H1 (cell line): Measurements from ENCODE around the gene ATOH8. TPM values are rescaled to one million over a fixed set of nuclear protein-coding genes. Genes with fewer than 3 reads are reported as not detected.

Source experiments
- CTCF ChIA-PET: fragments of 300-600 bp; sonication (Branson Sonifier 250); formaldehyde crosslinking; loops from one replicate; lab custom pipeline; 2021; ENCODE audit not compliant: partially characterized antibody; lab: Charles Lee
- POLR2A ChIA-PET: fragments of 300-600 bp; sonication (Branson Sonifier 250); formaldehyde crosslinking; loops from one replicate; lab custom pipeline; 2021; ENCODE audit warnings: inconsistent platforms; ENCODE audit not compliant: partially characterized antibody; lab: Charles Lee
- DNase-seq, 2 experiments: peaks; one replicate each; pipeline versions ENCODE4 v3.0.0 to v3.0.0-alpha.2; 2010 to 2022; ENCODE audit warnings: low spot score in 2 of 2, low read depth in 1 of 2, mixed read lengths in 1 of 2
- FAIRE-seq: peaks from 2 replicates; lab custom pipeline; 2011; peaks lifted over from hg19 to GRCh38; lab: Jason Lieb, UNC
- H2AFZ ChIP-seq: 2 replicates; pipeline ENCODE4 v1.8.1; 2012; ENCODE audit warnings: low read length, inconsistent platforms
- H2AK5ac ChIP-seq: 2 replicates; pipeline ENCODE4 v1.6.1; 2013; ENCODE audit warnings: low read depth, low read length
- H2BK120ac ChIP-seq: replicated peaks from 2 replicates; pipeline ENCODE3; 2013; ENCODE audit warnings: low read depth, low read length, inconsistent platforms
- H2BK12ac ChIP-seq: 2 replicates; pipeline ENCODE4 v1.6.1; 2013; ENCODE audit warnings: low read depth, low read length
- H2BK15ac ChIP-seq: 2 replicates; pipeline ENCODE4 v1.6.1; 2013; ENCODE audit warnings: low read length
- H2BK20ac ChIP-seq: 2 replicates; pipeline ENCODE4 v1.6.1; 2013; ENCODE audit warnings: low read length
- H2BK5ac ChIP-seq: 2 replicates; pipeline ENCODE4 v1.6.1; 2013; ENCODE audit warnings: low read depth, low read length
- H3K14ac ChIP-seq: 2 replicates; pipeline ENCODE4 v1.6.1; 2013; ENCODE audit warnings: inconsistent platforms; ENCODE audit not compliant: insufficient read length
- H3K18ac ChIP-seq: 2 replicates; pipeline ENCODE4 v1.6.1; 2013; ENCODE audit warnings: low read length; ENCODE audit errors: extremely low read depth
- H3K23ac ChIP-seq: 2 replicates; pipeline ENCODE4 v1.6.1; 2013; ENCODE audit warnings: inconsistent platforms; ENCODE audit not compliant: insufficient read length
- H3K23me2 ChIP-seq: 2 replicates; pipeline ENCODE4 v1.6.1; 2013; ENCODE audit warnings: low read depth, low read length
- H3K27ac ChIP-seq: 2 replicates; pipeline ENCODE4 v1.6.1; 2011; ENCODE audit warnings: low read depth, low read length, inconsistent platforms
- H3K27me3 ChIP-seq, 4 experiments: replicated peaks in 1 of 4; 1 replicate in 1 of 4; 2 replicates in 3 of 4; pipeline versions ENCODE4 v1.6.1 to v1.8.1; 2011 to 2013; ENCODE audit warnings: low read length in 3 of 4, mild to moderate bottlenecking in 3 of 4, inconsistent platforms in 2 of 4, mixed read lengths in 2 of 4, moderate library complexity in 1 of 4; ENCODE audit not compliant: control insufficient read depth in 3 of 4, insufficient read depth in 3 of 4; ENCODE audit errors: extremely low read depth in 1 of 4
- H3K36me3 ChIP-seq, 4 experiments: 2 replicates each; pipeline versions ENCODE4 v1.6.1 to v1.8.1; 2011 to 2013; ENCODE audit warnings: mild to moderate bottlenecking in 4 of 4, low read length in 3 of 4, moderate library complexity in 2 of 4, control low read depth in 1 of 4, inconsistent platforms in 1 of 4; ENCODE audit not compliant: insufficient read depth in 4 of 4, control insufficient read depth in 2 of 4
- H3K4ac ChIP-seq: replicated peaks from 2 replicates; pipeline ENCODE3; 2013; ENCODE audit warnings: low read length, low read depth, mixed read lengths, inconsistent platforms; ENCODE audit not compliant: insufficient read length
- H3K4me1 ChIP-seq, 4 experiments: replicated peaks in 1 of 4; 1 replicate in 1 of 4; 2 replicates in 3 of 4; pipeline versions ENCODE4 v1.6.1 to v1.8.1; 2011 to 2013; ENCODE audit warnings: low read length in 3 of 4, inconsistent platforms in 2 of 4, mixed read lengths in 1 of 4; ENCODE audit not compliant: insufficient read depth in 4 of 4, control insufficient read depth in 3 of 4
- H3K4me2 ChIP-seq, 2 experiments: 2 replicates each; pipeline versions ENCODE4 v1.6.1 to v1.8.1; 2011 to 2013; ENCODE audit warnings: low read depth in 2 of 2, low read length in 2 of 2, control low read depth in 1 of 2, inconsistent platforms in 1 of 2, mild to moderate bottlenecking in 1 of 2; ENCODE audit not compliant: insufficient read depth in 1 of 2
- H3K4me3 ChIP-seq, 4 experiments: fragments of 200-600, 300-600 bp in 1 of 4; sonication (generic), shearing (Covaris generic), sonication (Bioruptor Twin) in 1 of 4; 2 replicates each; pipeline versions ENCODE4 v1.5.1 to v1.8.1; 2011 to 2016; ENCODE audit warnings: low read length in 4 of 4, low read depth in 3 of 4, control low read depth in 2 of 4, inconsistent platforms in 2 of 4, mild to moderate bottlenecking in 2 of 4, mixed read lengths in 1 of 4, moderate library complexity in 1 of 4; ENCODE audit not compliant: insufficient read depth in 2 of 4; ENCODE audit errors: extremely low read depth in 1 of 4
- H3K56ac ChIP-seq: replicated peaks from 2 replicates; pipeline ENCODE3; 2013; ENCODE audit warnings: low read depth, mild to moderate bottlenecking, mixed read lengths, low read length, inconsistent platforms; ENCODE audit not compliant: insufficient read length
- H3K79me1 ChIP-seq: 2 replicates; pipeline ENCODE4 v1.6.1; 2013; ENCODE audit warnings: low read depth, low read length, control low read depth
- H3K79me2 ChIP-seq, 2 experiments: 2 replicates each; pipeline versions ENCODE4 v1.6.1 to v1.8.1; 2012 to 2013; ENCODE audit warnings: low read length in 2 of 2, mild to moderate bottlenecking in 2 of 2, inconsistent platforms in 1 of 2; ENCODE audit not compliant: insufficient read depth in 2 of 2, control insufficient read depth in 1 of 2
- H3K9ac ChIP-seq, 4 experiments: replicated peaks in 1 of 4; 1 replicate in 1 of 4; 2 replicates in 3 of 4; pipeline versions ENCODE4 v1.6.1 to v1.8.1; 2011 to 2013; ENCODE audit warnings: low read depth in 3 of 4, low read length in 3 of 4, control low read depth in 2 of 4, mild to moderate bottlenecking in 2 of 4, moderate library complexity in 2 of 4, inconsistent platforms in 1 of 4; ENCODE audit errors: extremely low read depth in 1 of 4
- H3K9me3 ChIP-seq, 2 experiments: 2 replicates each; pipeline versions ENCODE4 v1.6.1 to v1.8.1; 2012 to 2013; ENCODE audit warnings: mild to moderate bottlenecking in 2 of 2, moderate library complexity in 2 of 2, control low read depth in 1 of 2, inconsistent platforms in 1 of 2, low read depth in 1 of 2, low read length in 1 of 2, mixed read lengths in 1 of 2; ENCODE audit not compliant: insufficient read depth in 2 of 2
- H4K20me1 ChIP-seq, 2 experiments: replicated peaks in 1 of 2; 2 replicates each; pipeline versions ENCODE3 to v1.8.1; 2011 to 2013; ENCODE audit warnings: inconsistent platforms in 2 of 2, low read length in 2 of 2, mild to moderate bottlenecking in 1 of 2; ENCODE audit not compliant: insufficient read depth in 2 of 2, control insufficient read depth in 1 of 2
- H4K5ac ChIP-seq: 2 replicates; pipeline ENCODE4 v1.6.1; 2013; ENCODE audit warnings: low read length, low read depth, mixed read lengths, inconsistent platforms; ENCODE audit not compliant: insufficient read length
- H4K8ac ChIP-seq: 2 replicates; pipeline ENCODE4 v1.8.0; 2013; ENCODE audit warnings: mild to moderate bottlenecking, moderate library complexity, low read length, inconsistent platforms; ENCODE audit not compliant: insufficient read depth; ENCODE audit errors: extremely low read depth
- H4K91ac ChIP-seq: replicated peaks from 2 replicates; pipeline ENCODE3; 2013; ENCODE audit warnings: low read length, mixed read lengths, inconsistent platforms; ENCODE audit not compliant: insufficient read length
- BCL11A ChIP-seq, 2 experiments: IDR thresholded peaks; one replicate each; pipeline ENCODE4 v1.6.1; 2011; ENCODE audit warnings: low read depth in 2 of 2, low read length in 2 of 2, mild to moderate bottlenecking in 2 of 2
- E2F6 ChIP-seq: IDR thresholded peaks from 2 replicates; pipeline ENCODE4 v1.6.1; 2012; ENCODE audit warnings: inconsistent platforms
- POLR2A ChIP-seq, 2 experiments: IDR thresholded peaks; 1 replicate in 1 of 2; 2 replicates in 1 of 2; pipeline ENCODE4 v1.6.1; 2011; ENCODE audit warnings: low read depth in 2 of 2, low read length in 2 of 2, mild to moderate bottlenecking in 2 of 2; ENCODE audit errors: control extremely low read depth in 1 of 2
- POU5F1 ChIP-seq: IDR thresholded peaks from 2 replicates; pipeline ENCODE4 v1.6.1; 2011; ENCODE audit warnings: low read depth, mild to moderate bottlenecking, low read length, moderate library complexity
- SAP30 ChIP-seq: fragments of 300-600 bp; sonication (generic); IDR thresholded peaks from 2 replicates; pipeline ENCODE4 v1.7.1; 2012; ENCODE audit warnings: low read length, moderate library complexity, mild to moderate bottlenecking, inconsistent platforms; ENCODE audit not compliant: insufficient read depth, insufficient replicate concordance
- SIN3A ChIP-seq, 2 experiments: IDR thresholded peaks in 1 of 2; conservative IDR thresholded peaks in 1 of 2; 2 replicates each; pipeline ENCODE4 v1.6.1; 2011 to 2012; ENCODE audit warnings: low read length in 2 of 2, improper control_type of control experiment in 1 of 2, low read depth in 1 of 2, mild to moderate bottlenecking in 1 of 2
- SP2 ChIP-seq: IDR thresholded peaks from 2 replicates; pipeline ENCODE4 v1.6.1; 2012; ENCODE audit warnings: mild to moderate bottlenecking, low read length, inconsistent platforms
- SP4 ChIP-seq: IDR thresholded peaks from 2 replicates; pipeline ENCODE4 v1.6.1; 2012; ENCODE audit warnings: low read length, inconsistent platforms
- USF2 ChIP-seq: IDR thresholded peaks from 2 replicates; pipeline ENCODE4 v1.6.1; 2011; ENCODE audit warnings: low read length, improper control_type of control experiment
- WGBS, 2 experiments: shearing (Covaris generic) in 1 of 2; methylation state at CpG; one replicate each; pipeline versions ENCODE4 v1.1.6 to v1.1.7; 2013 to 2015; ENCODE audit warnings: low lambda C conversion rate in 2 of 2, mixed read lengths in 2 of 2, inconsistent platforms in 1 of 2, low coverage in 1 of 2, missing lambda C conversion rate in 1 of 2; ENCODE audit not compliant: insufficient replicate concordance in 2 of 2, insufficient coverage in 1 of 2, insufficient read length in 1 of 2; ENCODE audit errors: extremely low coverage in 1 of 2, missing lambda C conversion rate in 1 of 2; 5-methylcytosine and 5-hydroxymethylcytosine counted together
- polyA plus RNA-seq, 7 experiments: library from polyadenylated mRNA; depleted of rRNA in 3 of 7; stranded (reverse) in 5 of 7; unstranded in 2 of 7; fragments of >200 nt in 5 of 7; fragments of 200-250 nt in 2 of 7; gene quantifications; 1 replicate in 5 of 7; 2 replicates in 1 of 7; 4 replicates in 1 of 7; pipeline versions ENCODE4 v1.2.1 to v1.2.3, GENCODE V29; 2011 to 2013; ENCODE audit warnings: missing spikeins in 2 of 7, mixed read lengths in 2 of 7
- total RNA-seq: library from RNA; stranded (reverse); fragmentation: NEBNext Ultra II Directional; extraction: Animal tissue kit (Norgen Biotek cat#: 25700); gene quantifications from 2 replicates; pipeline ENCODE4 v1.2.1, GENCODE V29; 2021

ATOH8 gene
- total and polyA plus RNA-seq, 2 of the 8 experiments (the other 6 are each of a cell fraction or from before 2014, with no cell fraction given): 0.50 to 0.53 TPM

- CTCF ChIA-PET: interaction anchor here (0.7 to 5.4 kb wide), 22 partner anchors 13 to 163 kb away, joined by 3 to 55 read pairs (median 6); partner anchors contain the start of genes ATOH8 and ST3GAL5
- no peaks in the 10 kb centered on the region for H3K27me3 ChIP-seq
- H3K14ac ChIP-seq: no peak overlapping the region
- POLR2A ChIA-PET: interaction anchor here (0.6 to 1.0 kb wide), 2 partner anchors 102 to 455 kb away, joined by 3 read pairs; no protein-coding TSS in a partner anchor
- no peak overlapping the region for H3K27ac ChIP-seq
- H3K23ac ChIP-seq: no peak overlapping the region
- H4K91ac ChIP-seq: no peak overlapping the region
- H2BK120ac ChIP-seq: no peak overlapping the region
- H2AFZ ChIP-seq: no peak overlapping the region
- H4K8ac ChIP-seq: no peak overlapping the region
- 85% methylated on average over 2 of the region's 2 CpGs; no CpG with 5 or more reads in 1 of the 2 experiments for WGBS, 2 experiments
- H3K23me2 ChIP-seq: no peaks in the 10 kb centered on the region
- no peaks in the 10 kb centered on the region for H3K4me1 ChIP-seq
- no peak overlapping the region for H3K9ac ChIP-seq
- H4K20me1 ChIP-seq: no peaks in the 10 kb centered on the region
- no peaks in the 10 kb centered on the region for H3K36me3 ChIP-seq
- H3K4me3 ChIP-seq: no peak overlapping the region
- no peak overlapping the region for H2AK5ac ChIP-seq
- no peak for FAIRE-seq
- no peak for DNase-seq
- no peak overlapping the region for H3K4ac ChIP-seq
- H3K79me1 ChIP-seq: no peaks in the 10 kb centered on the region
- no peak overlapping the region for H4K5ac ChIP-seq
- no peak overlapping the region for H2BK15ac ChIP-seq
- H3K18ac ChIP-seq: no peak overlapping the region
- no peak overlapping the region for H3K4me2 ChIP-seq
- no peak overlapping the region for H2BK5ac ChIP-seq
- no peak overlapping the region for H2BK20ac ChIP-seq
- H3K79me2 ChIP-seq: no peaks in the 10 kb centered on the region
- H2BK12ac ChIP-seq: no peak overlapping the region
- H3K56ac ChIP-seq: no peak overlapping the region
- H3K9me3 ChIP-seq: no peaks in the 10 kb centered on the region
- TF ChIP-seq SAP30 (no peak), POLR2A (IDR thresholded peaks at IDR 0.05; ENCODE audit: control extremely low read depth in 1 of 2, low read depth in 2 of 2, low read length in 2 of 2) (no peak), SP4 (no peak), USF2 (no peak), SIN3A (conservative IDR thresholded peaks at IDR 0.05 in 1 of 2, IDR thresholded peaks at IDR 0.05 in 1 of 2; ENCODE audit: low read depth in 1 of 2, low read length in 2 of 2) (no peak), BCL11A (IDR thresholded peaks at IDR 0.05; ENCODE audit: low read depth in 2 of 2, low read length in 2 of 2) (no peak), E2F6 (no peak), SP2 (no peak), POU5F1 (no peak)
These were observed 28.3 kb upstream of the ATOH8 start for GRCh38 chr2:85725451-85725850.
